Measurements from ENCODE around the gene ATXN1.

- TF ChIP-seq, protein P1, sequence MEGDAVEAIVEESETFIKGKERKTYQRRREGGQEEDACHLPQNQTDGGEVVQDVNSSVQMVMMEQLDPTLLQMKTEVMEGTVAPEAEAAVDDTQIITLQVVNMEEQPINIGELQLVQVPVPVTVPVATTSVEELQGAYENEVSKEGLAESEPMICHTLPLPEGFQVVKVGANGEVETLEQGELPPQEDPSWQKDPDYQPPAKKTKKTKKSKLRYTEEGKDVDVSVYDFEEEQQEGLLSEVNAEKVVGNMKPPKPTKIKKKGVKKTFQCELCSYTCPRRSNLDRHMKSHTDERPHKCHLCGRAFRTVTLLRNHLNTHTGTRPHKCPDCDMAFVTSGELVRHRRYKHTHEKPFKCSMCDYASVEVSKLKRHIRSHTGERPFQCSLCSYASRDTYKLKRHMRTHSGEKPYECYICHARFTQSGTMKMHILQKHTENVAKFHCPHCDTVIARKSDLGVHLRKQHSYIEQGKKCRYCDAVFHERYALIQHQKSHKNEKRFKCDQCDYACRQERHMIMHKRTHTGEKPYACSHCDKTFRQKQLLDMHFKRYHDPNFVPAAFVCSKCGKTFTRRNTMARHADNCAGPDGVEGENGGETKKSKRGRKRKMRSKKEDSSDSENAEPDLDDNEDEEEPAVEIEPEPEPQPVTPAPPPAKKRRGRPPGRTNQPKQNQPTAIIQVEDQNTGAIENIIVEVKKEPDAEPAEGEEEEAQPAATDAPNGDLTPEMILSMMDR (IDR thresholded peaks at IDR 0.05), result no peak
- TF ChIP-seq POLR2A (IDR thresholded peaks at IDR 0.05; ENCODE audit: low read depth), result no peak
- TF ChIP-seq EP300 (IDR thresholded peaks at IDR 0.05), result no peak
- no peak for TF ChIP-seq POLR2AphosphoS5 (IDR thresholded peaks at IDR 0.05)
These were observed 36.0 kb downstream of the ATXN1 start for GRCh38 chr6:16725145-16725864.
